Endometrial microvascular endothelial cells (primary cell): ENCODE data around the gene DPP10. TPM values are rescaled to one million over a fixed set of nuclear protein-coding genes. Genes with fewer than 3 reads are reported as not detected.
"Not testable (repeated sequence)": the region's sequence is repeated elsewhere in the genome, so short reads cannot be mapped to it uniquely, and the experiment has no call there.

Source experiments
- in situ Hi-C: cut with HindIII; loops from 2 replicates; pipeline ENCODE4 v1.10.0; 2017; ENCODE audit warnings: low sequenced_read_pairs, low pct_unique_long_range_greater_than_20kb; ENCODE audit errors: inconsistent ontology term
- total RNA-seq: library from RNA; depleted of rRNA; stranded (reverse); fragments of >200 nt; gene quantifications from one replicate; pipeline ENCODE4 v1.2.3, GENCODE V29; 2015; ENCODE audit errors: inconsistent ontology term

The DPP10 gene
- total RNA-seq, 1 donor from 2014 or later, result not detected

DNA sequence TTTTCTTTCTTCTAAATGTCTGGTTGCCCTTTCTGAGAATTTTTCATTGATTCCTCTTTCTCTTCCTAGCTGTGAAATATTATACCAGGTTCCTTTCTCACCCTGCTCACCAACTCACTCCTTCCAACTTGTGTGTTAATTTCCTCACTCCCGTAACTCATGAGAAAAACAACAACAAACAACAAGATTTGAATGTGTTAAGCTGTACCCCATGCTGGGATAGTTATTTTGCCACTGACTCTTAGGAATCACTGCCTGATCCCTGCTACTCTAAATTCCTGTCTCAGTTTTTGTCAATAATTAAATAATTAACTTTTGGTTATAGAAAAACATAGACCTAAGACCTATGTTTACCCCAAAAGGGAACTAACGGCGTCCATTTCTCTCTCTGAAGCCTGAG lies 242.7 kb downstream of the DPP10 start:
- in situ Hi-C loops, result no loop called here

DNA sequence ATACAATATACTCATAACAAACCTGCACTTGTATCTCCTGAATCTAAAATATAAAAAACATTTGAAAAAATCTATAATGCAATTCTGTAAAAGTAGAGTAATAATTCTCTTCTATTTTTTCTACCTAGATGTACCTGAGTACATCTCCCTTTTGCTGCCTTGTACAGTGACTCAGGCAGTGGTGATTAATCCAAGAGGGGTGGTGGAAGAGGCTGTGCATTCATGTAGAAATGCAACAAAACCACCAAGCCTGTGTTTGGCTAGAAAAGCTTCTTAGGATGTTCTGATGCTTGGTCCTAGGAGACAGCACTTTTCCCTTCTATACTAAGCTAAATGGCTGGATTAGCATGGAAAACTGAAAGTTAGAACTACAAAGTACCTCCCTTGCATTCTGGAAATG lies 245.8 kb downstream of the DPP10 start:
- in situ Hi-C loops, result no loop called here

DNA sequence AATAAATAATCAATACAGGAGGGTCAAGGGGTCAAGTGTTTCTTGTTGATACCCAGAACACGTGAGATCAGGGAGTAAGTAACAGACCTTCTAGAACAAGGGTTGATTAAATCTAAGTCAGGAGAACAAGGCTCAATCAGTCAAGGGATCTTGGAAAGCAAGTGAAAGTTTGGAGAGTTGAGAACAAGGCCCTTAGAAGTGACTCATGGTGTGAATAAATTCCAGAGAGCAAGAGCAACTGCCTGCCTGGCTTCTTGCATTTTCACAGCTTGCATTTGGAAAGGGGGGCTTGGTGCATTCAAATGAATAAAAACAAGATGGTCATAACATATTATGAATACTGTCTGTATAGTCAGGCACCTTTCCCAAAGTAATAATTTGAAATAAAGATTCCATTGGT lies 256.1 kb downstream of the DPP10 start:
- in situ Hi-C loops, result no loop called here

DNA sequence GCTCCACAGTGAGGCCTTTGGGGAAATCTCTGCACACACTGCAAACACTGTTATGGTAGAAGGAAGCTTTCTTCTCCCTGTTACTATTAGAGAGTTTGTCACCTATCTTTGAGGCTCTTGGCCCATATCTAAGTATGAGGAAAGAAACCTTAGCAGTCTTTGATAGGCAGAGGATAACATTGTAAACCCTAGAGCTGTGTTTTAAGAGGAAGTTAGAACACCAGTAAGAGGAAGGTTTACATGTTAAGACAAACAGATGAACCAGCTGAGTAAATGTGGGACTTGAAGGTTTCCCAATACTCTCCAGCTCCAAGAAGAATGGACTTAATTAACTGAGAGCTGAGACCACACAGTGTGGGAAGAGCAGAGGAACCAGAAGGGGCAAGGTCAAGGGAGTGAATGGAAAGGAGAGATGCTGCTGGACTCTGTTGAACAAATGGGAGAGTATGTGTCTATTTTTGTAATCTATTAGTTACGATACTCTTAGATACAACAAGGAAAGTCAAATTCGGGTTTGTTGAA lies 257.0 kb downstream of the DPP10 start:
- in situ Hi-C loops, result no loop called here

DNA sequence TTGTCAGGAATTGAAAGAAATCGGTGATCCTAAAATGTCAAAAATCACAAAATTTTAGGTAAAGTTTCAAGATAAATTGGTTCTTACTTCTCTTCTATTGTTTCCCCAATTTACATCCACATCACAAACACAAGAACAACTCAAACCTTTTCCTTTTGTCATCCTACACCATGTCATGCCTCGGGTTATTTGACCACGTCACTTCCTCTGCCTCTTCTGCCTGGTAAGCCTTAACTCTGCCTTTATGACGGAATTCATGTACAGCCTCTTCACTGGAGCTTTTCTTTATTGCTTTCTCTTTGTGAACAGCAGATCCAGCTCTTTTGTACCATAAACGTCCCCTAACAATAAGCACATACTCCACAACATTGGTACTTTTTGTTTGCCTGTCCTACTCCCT lies 258.0 kb downstream of the DPP10 start:
- in situ Hi-C loops, result no loop called here

DNA sequence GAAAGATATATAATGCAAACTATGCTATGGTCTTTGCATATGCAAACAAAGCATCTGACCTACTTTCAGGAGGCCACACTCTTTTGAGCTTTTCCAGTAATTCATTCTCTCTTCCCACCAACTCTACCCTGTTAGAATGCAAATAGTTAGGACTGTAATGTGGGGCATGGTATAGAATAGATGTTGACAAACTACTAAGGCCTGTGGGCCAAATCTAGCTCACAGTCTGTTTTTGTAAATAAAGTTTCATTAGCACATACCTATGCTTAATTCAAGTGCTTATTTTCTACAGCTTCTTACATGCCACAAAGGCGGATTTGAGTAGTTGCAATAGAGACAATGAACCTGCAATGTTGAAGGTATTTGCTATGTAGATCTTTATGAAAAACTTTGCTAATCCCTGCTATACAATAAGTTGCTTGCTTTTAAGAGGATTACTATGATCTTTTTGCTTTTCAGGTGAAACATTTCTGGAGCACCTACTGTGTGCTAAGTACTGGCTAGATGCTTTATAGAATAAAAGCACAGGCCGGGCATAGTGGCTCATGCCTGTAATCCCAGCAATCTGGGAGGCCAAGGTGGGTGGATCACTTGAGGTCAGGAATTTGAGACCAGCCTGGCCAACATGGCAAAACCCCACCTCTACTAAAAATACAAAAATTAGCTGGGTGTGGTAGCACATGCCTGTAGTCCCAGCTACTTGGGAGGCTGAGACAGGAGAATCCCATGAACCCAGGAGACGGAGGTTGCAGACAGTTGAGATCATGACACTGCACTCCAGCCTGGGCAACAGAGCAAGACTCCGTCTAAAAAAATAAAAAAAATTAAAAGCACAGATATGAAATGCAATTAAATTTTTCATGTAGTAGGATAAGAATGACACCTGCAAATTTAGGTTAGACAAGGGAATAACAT lies 267.8 kb downstream of the DPP10 start:
- in situ Hi-C loops, result no loop called here

DNA sequence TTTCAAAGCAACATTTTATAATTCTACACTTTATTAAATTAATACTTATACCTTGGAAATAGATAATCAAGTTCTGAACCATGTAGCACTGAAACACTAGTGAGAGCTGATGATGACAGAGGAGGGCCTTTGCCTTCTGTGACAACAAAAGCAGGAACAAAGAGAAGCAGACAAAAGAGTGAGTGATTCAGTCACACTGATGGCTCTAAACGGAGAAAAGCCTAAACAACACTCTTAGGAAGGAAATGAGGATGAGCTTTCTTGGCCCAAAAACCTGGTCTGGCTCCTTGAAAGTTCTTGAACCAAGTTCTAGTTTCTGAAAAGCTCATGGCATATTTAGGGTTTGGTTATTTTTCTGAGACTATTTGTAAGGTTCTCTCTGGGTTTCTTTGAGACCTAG lies 271.9 kb downstream of the DPP10 start:
- in situ Hi-C loops, result no loop called here

DNA sequence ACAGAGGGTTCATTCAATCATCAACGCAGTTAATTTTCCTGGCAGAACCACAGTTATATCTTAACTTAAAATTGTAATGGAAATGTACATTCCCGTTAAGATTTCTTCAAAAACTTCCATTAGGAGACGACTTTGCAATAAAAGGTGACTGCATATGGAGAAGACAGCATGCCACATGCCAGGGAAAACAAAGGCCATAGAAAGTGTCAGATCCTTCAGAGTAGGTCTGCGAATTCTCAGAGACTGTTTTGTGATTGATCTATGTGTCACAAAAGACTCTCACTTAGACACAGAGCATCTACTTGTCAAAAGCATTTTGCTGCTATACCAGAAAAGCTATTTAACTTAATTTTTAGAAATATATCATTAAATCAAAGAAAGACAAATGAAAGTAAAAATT lies 274.6 kb downstream of the DPP10 start:
- in situ Hi-C loops, result no loop called here

DNA sequence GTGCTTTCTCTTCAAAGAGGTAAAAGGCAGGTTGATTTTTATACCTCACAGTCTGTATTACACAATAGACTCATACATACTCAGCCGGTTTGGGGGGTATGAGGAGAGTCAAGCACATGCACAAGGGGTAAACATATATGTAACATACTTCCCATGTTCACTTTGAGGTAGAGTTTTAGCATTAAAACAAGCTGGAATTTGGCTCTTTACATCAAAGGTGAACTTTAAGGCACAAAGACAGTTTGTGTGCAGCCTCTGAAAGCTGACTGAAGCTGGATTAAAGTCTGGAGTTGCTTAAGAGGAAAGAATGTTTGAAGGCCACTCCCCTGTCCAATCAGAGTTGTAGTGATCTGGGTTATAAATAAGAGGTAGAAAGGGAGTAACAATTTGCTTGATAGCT lies 282.0 kb downstream of the DPP10 start:
- in situ Hi-C loops, result no loop called here

DNA sequence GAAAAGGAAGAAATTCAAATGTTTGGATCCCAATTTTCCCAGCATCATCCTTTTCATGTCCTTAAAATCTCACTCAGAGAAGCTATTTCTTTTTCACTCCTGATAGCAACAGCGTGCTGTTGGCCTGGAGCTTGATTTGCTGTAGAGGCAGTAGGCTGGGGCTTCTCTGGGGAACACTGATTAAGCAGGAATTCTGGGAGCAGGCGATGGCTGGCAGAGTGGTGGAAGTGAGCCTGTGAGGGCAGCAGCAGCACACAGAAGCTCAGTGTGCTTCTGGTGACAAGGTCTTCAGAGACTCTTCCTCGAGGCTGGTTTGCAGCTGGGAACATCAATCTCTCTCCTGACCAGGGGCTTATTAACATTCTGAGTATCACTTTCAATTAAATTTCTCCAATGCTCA lies 284.6 kb downstream of the DPP10 start:
- in situ Hi-C loops, result no loop called here

DNA sequence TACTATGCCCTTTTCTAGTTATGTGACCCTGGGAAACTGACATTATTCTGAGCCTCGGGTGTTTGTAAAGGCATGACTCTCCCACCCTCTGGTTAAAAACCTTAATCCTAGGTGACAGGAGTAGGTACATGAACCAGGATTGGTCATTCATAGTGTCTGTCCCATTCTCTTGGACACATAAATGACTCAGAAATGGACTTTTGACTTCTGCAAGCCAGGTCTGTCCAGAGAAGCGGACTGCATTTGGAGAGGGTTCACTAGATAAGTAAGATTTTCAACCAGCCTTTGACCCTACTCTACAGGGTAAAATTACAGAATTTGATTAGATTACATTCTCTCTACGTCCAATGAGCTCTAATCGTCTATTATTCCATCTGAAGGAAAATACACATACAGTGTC lies 285.9 kb downstream of the DPP10 start:
- in situ Hi-C loops, result no loop called here

DNA sequence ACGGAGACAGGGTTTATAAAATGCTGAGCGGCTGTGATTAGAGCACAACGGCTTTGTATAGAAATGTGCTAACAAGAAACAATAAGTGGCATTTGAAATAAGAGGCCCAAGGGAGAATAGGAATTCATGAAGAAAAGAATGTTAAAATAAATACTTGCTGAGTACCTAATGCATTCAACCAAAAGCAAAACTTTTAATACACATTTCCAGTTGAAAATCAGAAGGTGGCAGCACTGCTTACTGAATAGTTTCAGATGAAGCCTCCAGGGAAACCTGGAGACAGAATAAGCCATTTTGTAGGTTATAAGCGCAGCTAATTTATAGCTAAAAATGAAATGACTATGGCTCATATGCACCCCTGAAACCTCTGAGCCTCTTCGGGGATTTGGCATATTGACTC lies 286.6 kb downstream of the DPP10 start:
- in situ Hi-C loops, result no loop called here

DNA sequence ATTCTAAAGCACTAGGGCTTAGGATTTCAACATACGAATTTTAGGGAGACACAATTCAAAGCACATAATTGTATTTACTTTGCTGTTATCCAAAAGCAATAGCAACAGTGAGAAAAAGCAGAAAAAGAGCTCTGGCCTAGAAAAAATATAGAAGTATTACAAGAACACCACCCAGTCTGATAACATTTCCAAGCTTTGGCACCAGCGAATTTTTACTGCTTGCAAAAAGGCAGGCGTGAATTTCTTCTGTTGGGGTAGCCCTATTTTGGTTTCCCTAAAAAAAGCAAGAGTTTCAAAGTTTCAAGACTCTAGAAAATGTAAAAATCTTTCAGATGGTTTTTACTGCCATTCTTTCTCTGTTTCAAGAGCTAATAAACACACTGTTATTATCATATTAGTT lies 292.7 kb downstream of the DPP10 start:
- in situ Hi-C loops, result no loop called here

DNA sequence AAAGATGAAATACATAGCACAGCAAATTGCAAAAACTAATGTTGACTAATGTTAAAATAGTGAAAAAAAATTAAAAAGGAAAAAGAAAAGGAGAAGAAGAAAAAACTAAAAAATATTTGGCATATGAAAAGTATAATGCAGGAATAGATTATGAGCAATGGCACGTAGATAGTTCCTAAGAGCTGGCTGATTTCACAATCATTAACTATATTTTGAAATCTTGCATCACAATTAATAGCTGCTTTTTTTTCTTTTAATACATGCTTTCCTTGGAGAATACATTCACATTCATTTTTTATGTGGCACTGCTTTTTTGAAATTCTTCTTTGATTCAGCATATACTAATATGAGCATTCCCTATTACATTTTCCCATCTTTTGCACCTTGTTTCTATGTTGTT lies 299.8 kb downstream of the DPP10 start:
- in situ Hi-C loops, result no loop called here

DNA sequence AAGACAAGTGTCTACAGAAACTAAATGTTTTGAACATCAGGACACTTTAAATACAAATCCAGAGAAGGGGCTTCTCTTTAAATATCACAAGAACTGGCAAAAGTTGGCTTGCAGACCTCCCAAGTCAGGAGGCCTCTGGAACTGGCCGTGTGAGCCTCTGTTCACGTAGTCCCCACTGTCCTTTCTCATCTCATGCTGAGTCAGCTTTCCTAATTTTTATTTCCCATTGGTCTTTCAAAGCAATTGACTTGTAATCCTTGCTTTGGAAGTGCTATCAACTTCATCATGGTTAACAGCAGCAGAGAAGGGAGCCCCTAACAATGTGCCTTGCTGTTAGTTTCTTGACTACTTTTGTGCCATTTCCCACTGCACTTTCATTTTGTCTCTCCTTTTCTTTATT lies 303.3 kb downstream of the DPP10 start:
- in situ Hi-C loops, result no loop called here

DNA sequence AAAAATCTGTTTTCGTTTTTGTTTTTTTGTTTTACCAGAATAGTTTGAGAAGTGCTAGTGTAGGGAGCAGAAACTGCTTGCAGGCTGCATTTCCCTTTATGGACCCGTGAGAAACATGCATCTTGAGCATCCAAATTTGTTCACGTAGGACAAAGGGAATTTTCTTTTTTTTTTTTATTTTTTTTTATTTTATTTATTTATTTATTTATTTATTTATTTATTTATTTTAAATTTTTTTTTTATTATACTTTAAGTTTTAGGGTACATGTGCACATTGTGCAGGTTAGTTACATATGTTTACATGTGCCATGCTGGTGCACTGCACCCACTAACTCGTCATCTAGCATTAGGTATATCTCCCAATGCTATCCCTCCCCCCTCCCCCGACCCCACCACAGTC lies 305.7 kb downstream of the DPP10 start:
- in situ Hi-C loops, result not testable (repeated sequence)

DNA sequence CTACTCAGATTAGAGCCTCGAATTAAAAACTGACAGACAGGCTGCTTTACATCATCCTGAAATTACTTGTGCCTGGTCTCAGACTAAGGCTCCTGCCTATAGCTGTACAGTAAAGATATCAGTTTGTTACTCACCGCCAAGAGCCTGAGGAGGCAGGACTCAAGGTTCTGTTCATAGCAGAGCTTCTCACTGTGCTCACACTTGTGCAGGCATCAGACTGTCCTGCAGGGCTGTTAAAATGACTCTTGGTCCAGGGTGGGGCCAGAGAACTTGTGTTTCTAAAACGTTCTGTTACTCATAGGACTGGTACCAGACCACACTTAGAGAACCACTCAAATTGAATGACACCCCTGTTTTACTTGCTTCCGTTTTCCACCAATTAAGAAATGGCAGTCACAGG lies 310.0 kb downstream of the DPP10 start:
- in situ Hi-C loops, result no loop called here

DNA sequence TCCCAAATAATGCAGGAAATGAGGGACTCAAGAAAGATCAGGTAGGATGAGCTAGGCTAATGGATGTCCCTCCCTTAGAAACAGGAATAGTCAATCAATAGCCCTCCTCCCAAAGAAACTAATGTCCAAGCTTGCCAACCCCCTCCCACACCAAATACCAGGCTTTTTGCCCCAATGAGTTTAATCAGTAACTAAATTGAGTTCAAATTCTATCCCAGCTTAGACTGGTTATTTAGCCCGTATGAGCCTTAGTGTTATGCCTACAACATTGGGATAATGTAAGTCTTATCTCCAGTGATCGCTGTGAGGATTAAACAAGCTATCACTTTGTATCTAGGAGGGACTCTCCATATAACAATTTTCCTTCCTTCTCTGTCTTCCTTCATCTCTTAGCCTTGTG lies 310.7 kb downstream of the DPP10 start:
- in situ Hi-C loops, result no loop called here

DNA sequence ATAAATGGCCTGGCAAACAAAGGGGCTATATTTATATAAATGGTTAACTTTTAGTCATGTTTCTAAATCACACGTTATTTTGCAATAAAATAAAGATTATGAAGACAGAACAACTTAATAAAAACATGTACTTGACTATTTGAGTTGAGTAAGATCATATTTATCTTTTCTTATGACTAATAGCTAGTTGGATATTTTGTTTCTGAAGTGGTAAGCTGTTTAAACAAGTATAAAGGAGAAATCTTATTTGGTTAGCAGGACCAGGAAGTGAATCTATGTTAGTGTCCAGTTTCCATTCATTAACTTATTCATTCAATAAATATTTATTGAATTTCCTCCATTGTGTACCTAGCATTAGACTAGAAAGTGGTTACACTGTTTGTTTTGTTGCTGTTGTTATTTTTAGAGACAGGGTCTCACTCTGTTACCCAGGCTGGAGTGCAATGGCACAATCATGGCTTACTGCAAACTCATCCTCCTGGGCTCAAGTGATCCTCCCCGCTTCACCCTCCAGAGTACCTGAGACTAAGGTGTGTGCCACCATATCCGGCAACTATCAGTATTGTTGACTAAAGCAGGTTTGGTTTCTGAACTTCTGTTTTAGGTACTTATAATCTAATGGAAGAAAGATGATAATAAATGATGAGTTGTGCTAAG lies 312.6 kb downstream of the DPP10 start:
- in situ Hi-C loops, result no loop called here

DNA sequence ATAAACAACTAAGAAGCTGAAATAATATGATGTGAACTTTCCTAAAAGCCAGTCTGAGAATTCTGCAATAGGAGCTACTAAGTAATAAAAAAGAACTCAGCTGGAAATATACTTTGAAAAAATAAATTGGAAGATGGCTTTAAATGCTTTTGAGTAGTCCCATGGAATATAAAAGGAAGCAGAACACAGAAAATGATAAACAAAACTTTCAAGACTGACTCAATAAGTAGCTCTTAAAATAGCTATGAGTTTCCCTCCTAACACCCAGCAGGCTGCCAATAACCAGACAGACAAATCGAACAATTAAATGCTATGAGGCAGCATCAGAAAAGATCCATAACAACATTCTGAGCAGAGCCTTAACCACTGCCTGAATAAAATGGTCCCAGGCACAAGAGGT lies 319.9 kb downstream of the DPP10 start:
- in situ Hi-C loops, result no loop called here
